ENCODE measurements around the gene RHOD.
A peak's percentile ranks its signal among the peaks of the same experiment; 100 is the strongest.

The RHOD gene, protein sequence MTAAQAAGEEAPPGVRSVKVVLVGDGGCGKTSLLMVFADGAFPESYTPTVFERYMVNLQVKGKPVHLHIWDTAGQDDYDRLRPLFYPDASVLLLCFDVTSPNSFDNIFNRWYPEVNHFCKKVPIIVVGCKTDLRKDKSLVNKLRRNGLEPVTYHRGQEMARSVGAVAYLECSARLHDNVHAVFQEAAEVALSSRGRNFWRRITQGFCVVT

DNA sequence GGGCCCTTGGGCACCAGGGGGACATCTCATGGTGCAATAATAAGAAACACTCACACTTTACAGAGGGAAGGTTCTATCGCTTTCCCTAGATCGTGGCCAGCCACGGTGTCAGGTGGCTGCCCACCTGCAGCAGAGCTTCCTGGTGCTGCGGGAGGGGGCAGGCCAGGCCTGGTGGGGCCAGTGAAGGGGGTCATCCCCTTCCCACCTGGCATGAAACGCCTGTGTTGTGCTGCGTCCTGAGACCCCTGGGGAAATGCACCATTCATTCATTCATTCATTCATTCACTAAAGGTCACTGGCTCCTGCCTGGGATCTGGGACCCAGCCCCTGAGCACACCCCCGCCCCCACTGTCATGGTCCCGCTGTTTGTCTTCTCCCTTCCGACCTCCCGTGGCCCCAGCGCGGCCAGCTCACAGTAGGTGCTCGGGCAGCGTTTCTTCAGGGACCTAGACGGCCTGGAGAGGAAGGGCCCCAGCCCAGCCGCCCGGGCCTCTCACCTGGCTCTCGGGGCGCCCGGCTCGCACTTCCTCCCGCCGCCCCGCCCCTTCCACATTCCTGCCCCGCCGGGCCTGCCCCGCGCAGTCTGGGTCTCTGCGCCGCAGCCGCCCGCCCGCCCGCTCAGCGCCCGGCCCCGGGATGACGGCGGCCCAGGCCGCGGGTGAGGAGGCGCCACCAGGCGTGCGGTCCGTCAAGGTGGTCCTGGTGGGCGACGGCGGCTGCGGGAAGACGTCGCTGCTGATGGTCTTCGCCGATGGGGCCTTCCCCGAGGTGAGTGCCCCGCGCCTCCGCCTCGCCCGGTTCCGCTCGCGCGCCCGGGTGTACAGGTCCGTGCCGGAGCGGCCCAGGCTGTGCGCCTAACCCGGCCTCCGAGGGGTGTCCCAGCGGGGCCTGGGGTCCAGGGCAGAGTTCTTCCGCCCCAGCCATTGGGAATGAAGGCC lies at the start of gene RHOD:
RHOD (plus strand) TSS at position 581 of the 938 bp plus-strand sequence; CDS start at position 637, 56 bp downstream.
- FAIRE-seq, result no peak
- no peak for DNase-seq (ENCODE audit: insufficient read length, low spot score)

DNA sequence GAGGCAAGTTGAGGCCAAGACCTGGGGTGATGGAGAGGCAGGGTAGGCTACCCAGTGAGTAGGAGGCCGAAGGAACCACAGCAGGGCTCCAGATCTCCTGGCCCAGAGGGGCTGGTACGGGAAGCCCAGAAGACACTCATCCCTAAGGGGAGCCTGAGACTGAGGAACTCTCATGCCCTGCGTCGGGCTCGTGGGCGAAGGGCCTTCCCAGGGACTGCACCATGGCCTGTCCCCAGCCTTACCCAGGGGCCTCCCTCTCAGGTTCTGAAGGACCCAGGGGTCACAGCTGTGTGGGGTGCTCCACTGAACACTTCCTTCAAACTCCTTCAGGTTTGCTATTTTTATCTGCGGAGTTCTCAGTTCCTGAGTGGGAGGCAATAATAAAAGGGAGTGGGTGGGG lies 49.5 kb upstream of the RHOD start:
- no peak for FAIRE-seq
- DNase-seq (ENCODE audit: insufficient read length, low spot score), result no peak

DNA sequence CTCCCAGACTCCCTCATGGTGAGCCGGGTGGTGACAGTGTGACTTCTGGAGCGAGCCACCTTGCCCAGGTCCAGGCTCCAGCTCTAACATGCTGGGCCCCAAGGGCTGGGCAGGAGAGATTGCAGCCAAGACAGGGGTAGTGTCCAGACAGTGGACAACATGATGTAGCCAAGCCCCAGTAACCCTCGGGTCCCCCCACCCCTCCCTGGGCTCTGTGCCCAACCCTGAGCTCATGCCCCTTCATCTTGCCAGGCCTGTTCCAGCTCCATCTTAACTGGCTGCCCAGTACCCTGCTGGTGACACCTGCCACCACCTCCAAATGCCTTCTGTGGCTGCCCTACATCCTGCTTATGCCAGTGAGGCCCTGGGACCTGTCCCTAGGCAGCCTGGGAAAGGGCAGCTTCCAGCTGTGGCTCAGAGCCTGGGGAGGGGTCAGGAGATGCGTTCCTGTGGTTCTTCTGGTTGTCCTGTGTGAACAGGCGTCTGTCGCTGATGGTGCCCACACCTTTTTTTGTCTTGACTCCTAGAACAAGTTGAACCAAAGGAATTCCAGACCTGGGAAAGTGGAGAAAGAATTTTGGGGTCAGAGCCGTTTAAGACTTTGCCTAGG lies 46.2 kb upstream of the RHOD start:
- FAIRE-seq (no peak), DNase-seq (ENCODE audit: insufficient read length, low spot score) (no peak)

DNA sequence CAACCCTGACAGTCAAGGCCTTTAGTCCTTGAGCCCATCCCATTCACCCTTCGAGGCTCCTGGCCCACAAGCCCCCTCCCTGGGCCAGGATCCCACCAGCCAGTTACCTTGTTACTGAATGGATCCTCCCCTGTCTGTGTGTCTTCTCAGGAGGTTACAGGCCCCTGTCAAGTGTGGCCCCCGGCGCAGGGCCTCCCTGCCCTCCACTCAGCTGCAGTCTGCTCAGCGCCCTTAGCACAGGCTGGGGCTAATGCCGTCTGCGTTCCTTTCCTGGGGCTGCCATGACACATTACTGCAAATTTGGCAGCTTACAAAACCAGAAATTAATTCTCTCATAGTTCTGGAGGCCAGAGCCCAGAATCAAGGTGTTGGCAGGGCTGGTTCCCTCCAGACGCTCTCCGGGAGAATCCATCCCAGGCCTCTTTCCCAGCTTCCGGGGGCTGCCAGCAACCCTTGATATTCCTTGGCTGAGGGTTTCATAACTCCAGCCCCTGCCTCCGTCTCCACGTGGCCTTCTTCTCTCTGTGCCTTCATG lies 43.1 kb upstream of the RHOD start:
- FAIRE-seq (no peak), DNase-seq (ENCODE audit: insufficient read length, low spot score) (no peak)

DNA sequence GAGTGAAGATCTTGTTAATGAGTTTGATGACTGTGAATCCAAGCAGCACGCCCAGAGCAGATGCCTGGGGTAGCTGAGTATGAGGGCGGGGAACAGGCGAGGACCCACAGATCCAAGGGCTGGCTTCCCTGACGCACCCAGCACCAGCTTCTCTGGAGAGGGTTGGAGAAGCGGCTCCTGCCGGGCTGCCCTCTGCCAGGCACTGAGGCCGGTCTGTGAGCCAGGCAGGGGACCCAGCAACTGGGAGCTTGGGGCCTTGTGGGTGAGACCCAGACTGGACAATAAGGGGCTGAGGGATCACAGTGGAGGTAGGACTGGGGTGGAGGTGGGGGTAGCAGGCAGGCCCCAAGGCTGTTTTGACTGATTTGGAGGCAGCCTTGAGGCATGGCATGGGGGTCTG lies 42.3 kb upstream of the RHOD start:
- DNase-seq (ENCODE audit: insufficient read length, low spot score) (no peak), FAIRE-seq (no peak)

DNA sequence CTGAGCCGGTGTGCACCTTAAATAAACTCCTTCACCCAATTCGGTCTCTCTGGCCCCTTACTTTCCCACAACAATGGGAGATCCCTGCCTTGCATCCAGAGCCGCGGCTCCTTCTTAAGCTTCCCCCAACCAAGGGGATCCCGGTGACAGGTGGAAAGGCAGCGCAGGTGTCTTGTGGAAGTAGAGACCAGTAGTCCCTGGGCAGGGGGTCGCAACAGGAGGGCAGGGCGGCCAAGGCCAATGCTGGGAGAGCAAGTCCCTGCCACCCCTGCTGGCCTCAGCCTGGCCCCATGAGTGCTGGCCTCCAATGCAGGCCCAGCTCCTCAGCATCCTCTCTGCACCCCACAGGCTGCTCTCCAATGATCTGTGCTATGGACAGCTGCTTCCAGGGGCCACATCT lies 41.6 kb upstream of the RHOD start:
- DNase-seq (ENCODE audit: insufficient read length, low spot score), result no peak
- no peak for FAIRE-seq

DNA sequence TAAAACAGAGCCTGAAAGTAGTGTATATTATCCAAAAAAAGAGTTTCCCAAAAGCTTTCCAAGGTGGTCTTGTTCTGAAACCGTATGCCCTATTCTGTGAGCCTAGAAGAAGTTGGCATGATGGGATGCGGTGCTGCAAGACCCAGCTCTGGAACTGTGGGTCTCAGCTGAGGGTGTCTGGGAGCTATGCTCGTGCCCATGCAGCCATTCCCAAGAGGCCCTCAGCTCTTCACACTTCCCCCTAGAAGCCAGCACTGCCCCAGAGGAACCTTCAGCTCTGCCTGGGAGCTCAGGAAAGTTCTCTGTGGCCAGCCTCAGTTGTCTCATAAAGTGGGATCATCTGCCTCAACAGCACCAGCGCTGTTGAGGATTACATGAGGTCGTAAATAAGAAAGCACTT lies 40.1 kb upstream of the RHOD start:
- FAIRE-seq, result no peak

DNA sequence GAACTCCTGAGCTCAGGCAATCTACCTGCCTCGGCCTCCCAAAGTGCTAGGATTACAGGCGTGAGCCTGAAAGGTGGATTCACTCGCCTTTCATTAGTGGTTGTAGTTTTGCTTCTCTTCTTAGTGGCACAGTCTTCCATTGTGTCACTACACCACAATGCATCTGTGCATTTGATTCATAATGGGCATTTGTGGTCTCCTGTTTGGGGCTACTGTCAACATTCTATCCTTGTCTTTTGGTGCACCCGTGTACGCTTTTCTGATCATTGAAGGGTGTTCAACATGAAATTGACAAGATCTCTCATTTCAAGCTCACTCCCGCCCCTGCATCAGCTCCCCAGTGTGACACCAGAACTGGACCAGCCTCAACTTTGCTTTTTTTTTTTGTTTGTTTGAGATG lies 35.7 kb upstream of the RHOD start:
- DNase-seq (ENCODE audit: insufficient read length, low spot score) (no peak), FAIRE-seq (no peak)

More for the DNA sequence above, 40.1 kb upstream of the RHOD start:
- DNase-seq (ENCODE audit: insufficient read length, low spot score), result no peak

DNA sequence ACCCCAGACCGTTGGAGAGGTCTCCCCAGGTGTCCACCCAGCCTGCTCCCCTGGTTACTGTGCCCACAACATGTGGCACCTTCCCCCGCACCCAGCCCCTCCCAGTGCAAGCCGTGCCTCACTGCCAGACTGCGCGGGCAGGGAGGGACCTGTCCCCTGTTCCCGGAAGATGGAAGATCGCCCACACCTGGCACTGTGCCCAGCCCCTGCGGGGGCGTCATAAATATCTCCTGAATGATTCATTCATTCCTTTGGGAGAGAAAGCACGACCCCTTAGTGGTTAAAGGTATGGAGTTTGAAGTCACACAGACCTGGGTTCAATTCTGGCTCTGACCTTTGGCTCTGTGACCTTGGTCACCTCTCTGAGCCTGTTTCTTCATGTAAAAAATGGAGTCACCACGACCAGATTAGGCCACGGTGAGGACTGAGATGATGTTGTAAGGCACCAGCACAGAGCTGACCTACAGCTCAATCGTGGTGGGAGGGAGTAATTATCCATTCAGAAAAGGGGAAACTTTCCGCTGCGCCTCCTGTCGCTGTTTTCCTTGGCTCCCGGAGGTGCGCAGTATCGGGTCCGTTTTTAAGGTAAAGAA lies 34.2 kb upstream of the RHOD start:
- no peak for DNase-seq (ENCODE audit: insufficient read length, low spot score)

DNA sequence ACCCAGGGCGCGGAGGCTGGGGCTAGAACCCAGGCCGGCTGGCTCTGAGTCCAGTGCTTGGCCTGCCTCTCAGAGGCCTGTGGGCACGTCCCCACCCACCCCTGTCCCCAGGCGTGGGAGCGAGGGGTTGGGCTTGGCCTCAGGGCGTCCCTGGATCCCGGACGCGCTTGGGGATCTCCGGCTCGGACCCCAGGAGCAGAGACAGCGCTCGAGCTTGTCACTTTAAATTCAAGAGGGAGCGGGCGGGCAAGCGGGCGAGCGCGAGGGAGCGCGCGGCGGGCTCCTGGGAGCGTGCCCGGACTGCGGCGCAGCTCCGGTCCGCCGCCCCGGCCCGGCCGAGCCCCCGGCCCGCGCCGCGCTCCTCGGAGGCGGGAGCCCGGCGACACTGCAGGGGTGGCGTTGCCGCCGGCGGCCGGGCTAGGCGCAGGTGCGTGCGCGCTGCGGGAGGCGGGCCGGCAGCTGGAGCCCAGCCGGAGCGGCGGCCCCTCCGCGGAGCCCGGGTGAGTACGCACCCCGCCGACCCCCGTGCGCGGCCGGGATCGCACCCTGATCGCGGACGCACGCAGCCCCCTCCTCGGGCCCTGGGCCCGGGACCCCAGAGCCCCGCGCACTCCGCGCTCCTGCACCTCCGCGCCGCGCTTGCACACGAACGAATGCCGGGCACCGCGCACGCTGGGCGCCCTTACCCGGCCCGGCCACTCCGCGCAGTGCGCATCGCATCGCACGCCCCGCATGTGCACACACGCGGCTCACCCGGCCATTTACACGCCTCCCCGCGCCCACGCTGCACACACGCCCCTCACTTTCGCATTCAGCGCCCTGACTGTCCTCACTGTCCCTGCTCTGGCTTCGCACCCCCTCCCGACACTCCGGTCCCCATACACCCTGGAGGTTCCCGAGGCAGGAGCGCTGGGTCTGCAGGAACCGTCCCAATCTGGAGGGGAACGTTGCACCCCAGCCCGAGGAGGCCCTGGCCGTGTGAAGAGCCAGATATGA lies 33.4 kb upstream of the RHOD start, which contains the start of gene SYT12:
SYT12 (plus strand) TSS at position 174 of the 996 bp plus-strand sequence. CDS start 7,011 bp downstream, outside the sequence.
- FAIRE-seq (no peak), DNase-seq (ENCODE audit: insufficient read length, low spot score) (no peak)

More for the DNA sequence above, 34.2 kb upstream of the RHOD start:
- no peak for FAIRE-seq

DNA sequence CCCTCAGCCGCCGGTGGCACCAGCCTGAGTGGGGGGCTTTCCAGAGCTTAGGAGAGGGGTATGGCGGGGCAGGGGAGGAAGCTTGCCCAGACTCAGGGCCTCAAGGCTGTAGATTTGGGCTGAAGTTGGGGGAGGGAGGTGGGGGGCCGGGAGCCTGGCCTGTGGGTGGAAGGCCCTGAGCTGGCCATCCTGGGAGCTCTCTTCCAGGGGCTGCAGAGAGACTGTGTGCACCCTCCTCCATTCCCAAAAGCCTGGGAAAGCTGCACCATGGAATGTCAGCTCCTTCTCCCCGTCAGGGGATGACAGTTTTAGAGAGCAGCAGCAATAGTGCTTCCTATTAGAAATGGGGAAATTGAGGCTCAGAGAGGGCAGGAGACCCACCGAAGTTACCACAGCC lies 32.7 kb upstream of the RHOD start:
- DNase-seq (ENCODE audit: insufficient read length, low spot score) (no peak), FAIRE-seq (no peak)

DNA sequence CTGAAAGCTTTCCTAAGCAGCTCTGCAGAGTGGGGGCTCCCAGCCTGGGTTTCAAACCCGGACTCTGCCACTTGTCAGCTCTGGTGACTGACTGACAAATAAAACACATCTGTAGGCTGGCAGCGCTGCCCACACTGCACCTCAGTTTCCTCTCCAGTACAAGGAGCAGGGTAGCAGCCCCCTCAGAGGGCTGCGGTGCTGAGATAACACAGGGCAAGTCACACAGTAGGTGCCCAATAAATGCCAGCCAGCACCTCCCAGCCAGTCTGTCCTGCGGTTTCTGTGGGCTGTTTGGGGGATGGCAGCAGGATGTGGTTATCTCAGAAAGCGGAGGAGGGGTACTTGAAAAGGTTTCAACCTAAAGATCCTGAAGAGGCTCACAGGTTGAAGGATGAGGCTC lies 32.2 kb upstream of the RHOD start:
- DNase-seq (ENCODE audit: insufficient read length, low spot score), result no peak
- FAIRE-seq, result no peak

DNA sequence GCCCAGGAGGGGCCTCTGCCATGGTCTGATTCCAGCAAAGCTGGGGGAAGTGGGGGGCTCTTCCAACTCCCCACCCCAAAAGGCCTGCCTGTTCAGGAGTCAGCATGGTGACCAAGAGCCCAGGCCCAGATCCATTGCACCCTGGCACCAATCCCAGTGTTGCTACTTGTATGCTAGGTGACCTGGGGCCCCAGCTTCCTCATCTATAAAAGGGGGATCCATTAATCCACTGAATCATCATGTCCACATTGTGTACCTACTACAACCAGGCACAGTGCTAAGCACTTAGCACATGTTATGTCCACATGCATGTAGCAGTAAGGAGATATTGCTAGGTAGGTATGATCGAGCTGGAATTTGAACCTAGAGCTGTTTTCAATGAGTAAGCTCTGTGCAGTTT lies 31.7 kb upstream of the RHOD start:
- DNase-seq (ENCODE audit: insufficient read length, low spot score), result no peak
- no peak for FAIRE-seq

DNA sequence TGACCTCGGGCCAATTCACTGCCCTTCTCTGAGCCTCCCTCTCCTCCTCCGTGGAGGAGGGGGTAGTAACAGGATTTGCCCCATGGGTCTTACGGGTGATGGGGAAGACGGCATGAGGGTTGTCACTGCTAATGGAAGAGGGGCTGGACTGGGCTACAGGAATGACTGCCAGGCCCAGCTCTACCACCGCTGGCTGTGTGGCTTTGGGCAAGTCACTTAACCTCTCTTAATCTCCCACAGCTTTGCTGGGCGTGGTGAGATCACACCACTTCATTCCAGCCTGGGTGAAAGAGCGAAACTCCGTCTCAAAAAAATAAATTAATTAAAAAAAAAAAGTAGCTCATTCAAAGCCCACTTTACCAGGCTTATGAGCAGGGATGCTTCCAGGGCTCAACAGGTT lies 30.9 kb upstream of the RHOD start:
- FAIRE-seq (no peak), DNase-seq (ENCODE audit: insufficient read length, low spot score) (no peak)

DNA sequence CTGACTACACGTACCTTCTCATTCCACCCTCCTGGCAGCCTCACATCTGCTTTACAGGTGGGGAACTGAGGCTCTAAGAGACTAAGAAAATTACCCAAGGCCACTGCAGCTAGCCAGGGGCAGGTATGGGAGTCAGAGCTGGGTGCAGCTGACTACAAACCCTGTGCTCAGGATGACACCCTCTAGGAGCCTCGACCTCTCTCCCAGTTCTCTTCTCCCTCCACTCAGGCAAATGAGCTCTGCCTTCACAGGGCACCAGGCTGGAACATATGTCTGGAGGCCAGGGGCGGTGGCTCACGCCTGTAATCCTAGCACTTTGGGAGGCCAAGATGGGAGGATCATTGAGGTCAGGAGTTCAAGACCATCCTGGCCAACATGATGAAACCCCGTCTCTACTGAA lies 29.7 kb upstream of the RHOD start:
- FAIRE-seq, result no peak

DNA sequence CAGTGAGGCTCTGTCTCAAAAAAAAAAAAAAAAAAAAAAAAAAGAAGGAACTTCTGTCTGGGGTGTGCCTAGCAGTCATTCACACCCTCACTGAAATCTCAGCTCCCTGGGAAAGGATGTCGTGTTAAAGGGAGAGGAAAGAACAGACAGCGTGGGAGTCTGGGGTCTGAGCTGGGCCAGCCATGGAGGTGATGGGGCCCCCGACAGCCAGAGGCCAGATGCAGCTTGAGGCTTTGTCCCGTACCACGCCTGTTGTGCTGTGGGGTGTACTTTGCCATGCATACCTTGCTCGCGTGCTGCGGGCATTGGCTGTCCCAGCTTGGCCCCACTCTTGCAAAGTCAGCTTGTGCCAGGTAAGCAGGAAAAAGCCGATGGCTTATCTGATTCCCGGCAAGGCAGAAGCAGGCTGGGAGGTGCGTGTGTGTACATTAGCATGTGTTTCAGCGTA lies 29.1 kb upstream of the RHOD start:
- FAIRE-seq (no peak), DNase-seq (ENCODE audit: insufficient read length, low spot score) (no peak)

More for the DNA sequence above, 29.7 kb upstream of the RHOD start:
- DNase-seq (ENCODE audit: insufficient read length, low spot score), result no peak

DNA sequence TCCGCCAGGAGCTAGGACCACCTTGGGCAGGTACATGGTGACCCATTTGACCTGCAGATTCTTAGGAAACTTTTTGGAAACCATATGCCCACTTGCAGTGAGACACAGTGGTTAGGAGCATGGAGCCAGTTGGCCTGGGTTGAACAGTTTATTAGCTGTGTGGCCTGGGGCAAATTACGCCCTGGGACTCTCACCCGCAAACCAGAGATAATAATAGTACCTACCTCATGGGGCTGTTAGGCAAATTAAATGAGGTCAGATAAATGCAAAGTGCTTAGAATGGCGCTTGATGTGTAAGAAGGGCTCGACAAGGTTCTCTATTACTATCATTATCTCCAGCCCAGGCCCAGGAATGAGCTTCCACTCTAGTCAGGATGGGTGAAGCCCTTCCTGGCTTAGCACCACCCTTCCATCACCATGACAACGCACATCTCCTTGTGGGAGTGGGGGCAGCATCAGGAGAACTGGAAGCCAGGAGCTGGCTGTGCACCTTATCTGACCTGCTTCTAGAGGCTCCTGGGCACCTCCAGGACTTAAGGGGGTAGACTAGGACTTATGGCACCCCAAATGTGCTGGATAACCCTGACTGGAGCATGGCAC lies 28.6 kb upstream of the RHOD start:
- no peak for DNase-seq (ENCODE audit: insufficient read length, low spot score)
- peak; percentile 18 for FAIRE-seq

DNA sequence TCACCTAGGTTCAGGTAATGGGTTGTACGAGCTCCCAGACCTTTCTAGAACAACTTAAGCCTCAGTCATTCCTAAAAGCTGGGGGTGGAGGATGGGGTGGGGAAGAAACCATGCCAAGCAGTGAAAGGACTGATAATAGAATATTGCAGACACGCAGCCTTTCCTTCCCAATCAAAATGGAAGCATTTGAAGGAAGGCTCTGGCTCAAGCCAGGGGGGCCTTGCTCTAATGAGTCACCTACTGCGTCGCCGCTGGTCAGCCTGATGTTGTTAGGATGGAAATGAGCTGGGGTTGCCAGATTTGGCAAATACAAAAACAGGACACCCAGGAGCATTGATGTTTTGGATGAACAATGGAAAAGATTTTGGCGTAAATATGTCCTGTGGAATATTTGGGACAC lies 27.5 kb upstream of the RHOD start:
- DNase-seq (ENCODE audit: insufficient read length, low spot score) (no peak), FAIRE-seq (no peak)

DNA sequence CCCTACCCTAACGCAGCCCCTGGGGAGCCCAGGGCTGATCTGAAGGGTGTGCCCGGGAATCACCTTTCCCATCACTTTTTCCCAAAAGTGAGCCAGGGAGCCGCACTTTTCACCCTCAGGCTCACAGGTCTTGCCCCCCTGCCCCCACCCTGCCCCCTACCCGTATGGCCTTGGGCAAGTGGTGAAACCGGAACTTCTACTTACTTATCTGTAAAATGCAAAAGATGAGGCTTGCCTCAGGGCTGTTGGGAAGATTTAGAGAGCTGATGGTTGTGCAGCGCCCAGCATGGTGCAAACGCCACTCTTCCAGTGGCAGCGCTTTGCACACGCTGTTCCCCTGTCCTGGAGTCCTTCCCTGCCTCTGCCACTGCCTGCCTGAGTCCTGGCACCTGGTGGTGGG lies 25.7 kb upstream of the RHOD start:
- FAIRE-seq, result no peak

More for the DNA sequence above, 25.7 kb upstream of the RHOD start:
- no peak for DNase-seq (ENCODE audit: insufficient read length, low spot score)

Measured in GM19239 (cell line).